ENCODE results near the gene CAMLG. TPM values are rescaled to one million over a fixed set of nuclear protein-coding genes. Genes with fewer than 3 reads are reported as not detected.
"Not testable (repeated sequence)": the region's sequence is repeated elsewhere in the genome, so short reads cannot be mapped to it uniquely, and the experiment has no call there.

Gene CAMLG
- total RNA-seq (2022) (21.7 and 22.8 TPM in 2 replicates), Bru-seq, nascent RNA (percentile 66 among the genes with signal in this experiment), BruChase-seq, experiment 1, labeled RNA remaining after a 6-hour chase (percentile 76 among the genes with signal in this experiment), BruChase-seq, experiment 2, labeled RNA remaining after a 2-hour chase (percentile 76 among the genes with signal in this experiment)
- long read RNA-seq, transcript CAMLG-202 (3 exons, 895 nt) = minor isoform, 7 of 131 reads
- long read RNA-seq, transcript CAMLG-201 (4 exons, 2,221 nt) = major isoform, 30 of 131 reads
- long read RNA-seq, partial matches to known transcripts = 84 of 131 reads
- long read RNA-seq, other reads (novel, unspliced or antisense) = 10 of 131 reads

- Mint-ChIP-seq H3K9me3 (ENCODE audit: low read depth, unreplicated experiment) (no peaks in the 10 kb centered on the region), H3K4me3 (ENCODE audit: low read depth, unreplicated experiment) (peak within 1 kb of the TSS; percentile 93), H3K4me1 (ENCODE audit: low read depth, unreplicated experiment) (peaks cover 8% of the 10 kb centered on the region), H3K27me3 (ENCODE audit: unreplicated experiment) (no peaks in the 10 kb centered on the region), H3K27ac (ENCODE audit: unreplicated experiment) (peak within 1 kb of the TSS; percentile 89), H3K36me3 (ENCODE audit: insufficient read depth, unreplicated experiment) (peaks cover 23% of the 10 kb centered on the region)
- CTCF ChIA-PET = interaction anchor here (0.5 to 2.9 kb wide), 12 partner anchors 10 to 166 kb away, joined by 3 to 28 read pairs (median 4); partner anchors contain the start of genes DDX46 and PCBD2
- no TSS peak for BruUV-seq (replicated peaks)
- intact Hi-C loops (cut with micrococcal nuclease; ENCODE audit: unreplicated experiment) = loop anchor here (2.0 to 10.0 kb wide), 4 partner anchors 146 to 466 kb away; partner anchors contain the start of gene PCBD2
- TF ChIP-seq CTCF (IDR thresholded peaks at IDR 0.05; ENCODE audit: unreplicated experiment) = peak; percentile 82
- peak; percentile 99 for DNase-seq
Measured at GRCh38 chr5:134738133-134738962, at the start of gene CAMLG. TSS of gene CAMLG (plus strand) at chr5:134738548. CDS start at chr5:134738621, 73 bp downstream.

DNA sequence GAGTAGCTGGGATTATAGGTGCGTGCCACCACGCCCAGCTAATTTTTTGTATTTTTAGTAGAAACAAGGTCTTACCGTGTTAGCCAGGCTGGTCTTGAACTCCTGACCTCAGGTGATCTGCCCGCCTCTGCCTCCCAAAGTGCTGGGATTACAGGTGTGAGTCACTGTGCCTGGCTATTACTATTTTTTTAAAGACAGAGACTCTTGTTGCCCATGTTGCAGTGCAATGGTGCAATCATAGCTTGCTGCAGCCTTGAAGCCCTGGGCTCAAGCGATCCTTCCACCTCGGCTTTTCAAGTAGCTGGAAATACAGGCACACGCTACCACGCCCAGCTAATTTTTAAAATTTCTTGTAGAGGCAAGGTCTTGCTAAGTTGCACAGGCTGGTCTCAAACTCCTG, 48.2 kb upstream of the CAMLG start:
- H3K27me3 Mint-ChIP-seq (ENCODE audit: unreplicated experiment); BruUV-seq (replicated peaks); H3K27ac Mint-ChIP-seq (ENCODE audit: unreplicated experiment); intact Hi-C loops (cut with micrococcal nuclease; ENCODE audit: unreplicated experiment); H3K9me3 Mint-ChIP-seq (ENCODE audit: low read depth, unreplicated experiment); DNase-seq; H3K4me1 Mint-ChIP-seq (ENCODE audit: low read depth, unreplicated experiment); H3K4me3 Mint-ChIP-seq (ENCODE audit: low read depth, unreplicated experiment): not testable (repeated sequence)
- peaks cover 63% of the 10 kb centered on the region for H3K36me3 Mint-ChIP-seq (ENCODE audit: insufficient read depth, unreplicated experiment)
- CTCF ChIA-PET = interaction anchor here (0.6 kb wide), 1 partner anchor 39 kb away, joined by 3 read pairs; no protein-coding TSS in a partner anchor

- BruUV-seq (replicated peaks) = TSS peak; percentile 18
- Mint-ChIP-seq H3K4me1 (ENCODE audit: low read depth, unreplicated experiment) (no peaks in the 10 kb centered on the region), H3K27ac (ENCODE audit: unreplicated experiment) (no peak overlapping the region), H3K27me3 (ENCODE audit: unreplicated experiment) (no peaks in the 10 kb centered on the region), H3K36me3 (ENCODE audit: insufficient read depth, unreplicated experiment) (peaks cover 59% of the 10 kb centered on the region), H3K9me3 (ENCODE audit: low read depth, unreplicated experiment) (no peaks in the 10 kb centered on the region), H3K4me3 (ENCODE audit: low read depth, unreplicated experiment) (no peak overlapping the region)
- CTCF ChIA-PET = no interaction called here
- no peak for TF ChIP-seq CTCF (IDR thresholded peaks at IDR 0.05; ENCODE audit: unreplicated experiment)
- intact Hi-C loops (cut with micrococcal nuclease; ENCODE audit: unreplicated experiment) = no loop called here
- DNase-seq = no peak
Measured at GRCh38 chr5:134692722-134693121, 45.6 kb upstream of the CAMLG start.

DNA sequence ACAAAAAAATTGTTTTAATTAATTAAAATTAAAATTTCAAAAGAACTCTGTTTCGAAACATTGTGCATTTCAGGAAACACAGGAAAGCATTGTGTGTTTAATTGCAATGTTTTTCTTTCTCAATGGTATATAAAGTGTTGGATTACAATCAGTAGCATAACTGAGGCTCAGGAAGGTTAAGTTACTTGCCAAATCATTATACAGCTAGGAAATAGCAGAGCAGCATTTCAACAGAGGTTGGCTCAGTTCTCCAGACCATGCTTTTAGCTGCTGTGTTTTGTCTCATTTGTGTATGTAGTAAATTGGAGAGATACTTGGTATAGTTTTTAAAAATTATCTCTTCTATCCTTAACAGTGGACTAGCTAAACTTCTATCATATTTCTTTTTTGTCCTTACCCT, 30.0 kb upstream of the CAMLG start:
- peaks cover 66% of the 10 kb centered on the region for H3K36me3 Mint-ChIP-seq (ENCODE audit: insufficient read depth, unreplicated experiment)
- no peak for TF ChIP-seq CTCF (IDR thresholded peaks at IDR 0.05; ENCODE audit: unreplicated experiment)
- H3K4me1 Mint-ChIP-seq (ENCODE audit: low read depth, unreplicated experiment) = no peaks in the 10 kb centered on the region
- intact Hi-C loops (cut with micrococcal nuclease; ENCODE audit: unreplicated experiment) = no loop called here
- no TSS peak for BruUV-seq (replicated peaks)
- H3K27me3 Mint-ChIP-seq (ENCODE audit: unreplicated experiment) = no peaks in the 10 kb centered on the region
- no peak overlapping the region for H3K4me3 Mint-ChIP-seq (ENCODE audit: low read depth, unreplicated experiment)
- no peaks in the 10 kb centered on the region for H3K9me3 Mint-ChIP-seq (ENCODE audit: low read depth, unreplicated experiment)
- DNase-seq = no peak
- H3K27ac Mint-ChIP-seq (ENCODE audit: unreplicated experiment) = no peak overlapping the region
- CTCF ChIA-PET = no interaction called here
